Activated CD4-positive, alpha-beta T cell treated with anti-CD3 and anti-CD28 coated beads, Interleukin-2, Interleukin-4, amounts not matched to agents 100 ng/mL and 50 ng/mL, durations not matched to agents 16 hours and 8 hours (primary cell): ENCODE results near the gene TTC39C.
A peak's percentile ranks its signal among the peaks of the same experiment; 100 is the strongest.

ENCODE experiments used
- DNase-seq: peaks from one replicate; pipeline ENCODE4 v3.0.0-alpha.2; 2020; ENCODE audit warnings: low spot score

Gene TTC39C

GRCh38 chr18:23992089-23992940 is 22.2 kb upstream of the TTC39C start:
- peak; percentile 72 for DNase-seq

GRCh38 chr18:23992941-23993280 is 21.6 kb upstream of the TTC39C start:
- no peak for DNase-seq

DNA sequence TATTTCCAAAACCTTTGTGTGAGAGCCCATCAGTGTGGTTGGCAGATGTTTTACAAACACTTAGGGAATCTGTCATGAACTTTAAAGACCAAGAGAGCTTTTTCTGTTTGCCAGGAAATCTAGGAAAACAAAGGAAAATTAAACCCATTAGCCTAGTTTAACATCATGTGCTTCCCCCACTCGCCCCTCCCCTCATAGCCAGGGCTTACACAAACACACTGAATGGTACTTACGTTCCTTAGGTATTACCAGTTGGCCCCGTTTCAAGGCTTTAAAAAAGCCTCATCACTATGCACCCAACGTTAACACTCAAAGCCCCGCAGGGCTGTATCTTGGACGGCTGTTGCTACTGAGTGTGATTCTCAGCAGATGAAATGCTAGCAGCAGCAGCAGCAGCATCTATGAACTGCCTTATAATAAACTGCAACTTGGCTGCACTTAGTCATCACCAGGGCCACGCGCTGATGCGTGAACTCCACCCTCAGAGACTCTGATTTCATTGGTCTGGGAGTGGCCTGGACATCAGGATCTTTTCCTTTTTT is 20.1 kb upstream of the TTC39C start:
- DNase-seq = no peak

DNA sequence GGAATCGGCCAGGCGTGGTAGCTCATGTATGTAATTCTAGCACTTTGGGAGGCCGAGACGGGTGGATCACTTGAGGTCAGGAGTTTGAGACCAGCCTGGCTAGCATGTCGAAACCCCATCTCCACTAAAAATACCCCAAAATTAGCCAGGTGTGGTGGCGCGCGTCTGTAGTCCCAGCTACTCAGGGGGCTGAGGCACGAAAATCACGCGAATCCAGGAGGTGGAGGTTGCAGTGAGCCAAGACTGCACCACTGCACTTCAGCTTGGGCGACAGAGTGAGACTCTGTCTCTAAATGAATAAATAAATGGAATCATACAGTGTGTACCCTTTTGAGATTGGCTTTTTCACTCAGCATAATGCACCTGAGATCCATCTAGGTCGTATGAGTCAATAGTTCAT is 19.4 kb upstream of the TTC39C start:
- no peak for DNase-seq

- no peak for DNase-seq
These were observed 16.5 kb upstream of the TTC39C start for GRCh38 chr18:23998018-23998417.

GRCh38 chr18:23998820-23999219 is 15.7 kb upstream of the TTC39C start:
- no peak for DNase-seq

DNA sequence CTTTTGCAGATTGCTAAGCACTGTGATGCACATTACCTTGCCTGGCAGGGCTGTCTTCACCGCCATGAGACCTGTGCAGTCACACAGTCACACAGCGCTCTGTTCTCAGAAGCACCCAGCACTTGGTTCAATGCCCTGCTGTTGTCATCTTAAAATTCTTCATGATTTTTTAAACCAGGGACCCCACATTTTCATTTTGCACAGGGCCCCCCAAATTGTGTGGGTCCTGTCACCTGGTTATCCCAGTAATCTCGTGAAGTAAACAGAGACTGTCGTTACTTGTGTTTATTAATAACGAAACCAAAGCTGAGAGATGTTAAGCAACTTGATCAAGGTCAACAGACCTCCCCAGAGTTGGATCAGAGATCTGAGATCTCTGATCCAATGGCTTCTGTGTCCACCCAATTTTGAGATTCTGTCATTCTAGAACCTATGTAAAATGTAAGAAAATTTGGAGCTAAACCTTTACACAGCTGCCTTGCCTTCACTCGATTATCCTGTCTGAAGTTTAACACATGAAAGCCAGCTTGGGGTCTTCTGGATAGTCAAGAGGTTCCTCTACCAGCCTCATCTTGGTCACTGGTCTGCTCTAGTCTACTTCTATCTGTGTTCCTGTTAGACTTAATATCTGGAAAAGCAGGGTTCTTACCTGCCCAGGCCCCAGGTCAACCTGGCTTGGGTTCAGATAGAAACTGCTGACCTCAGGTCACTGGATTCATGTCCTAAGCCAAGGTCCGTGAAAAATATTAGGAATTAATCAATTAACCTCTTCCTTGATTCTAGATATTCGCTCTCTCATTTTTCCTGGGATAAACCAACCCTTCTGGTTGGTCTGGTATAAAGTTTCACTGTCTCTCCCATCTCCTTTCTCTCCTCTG is 13.7 kb upstream of the TTC39C start:
- peak; percentile 68 for DNase-seq

- DNase-seq = no peak
These were observed 12.1 kb upstream of the TTC39C start for GRCh38 chr18:24002479-24002878.

GRCh38 chr18:24003288-24003687 is 11.3 kb upstream of the TTC39C start:
- DNase-seq = no peak

DNA sequence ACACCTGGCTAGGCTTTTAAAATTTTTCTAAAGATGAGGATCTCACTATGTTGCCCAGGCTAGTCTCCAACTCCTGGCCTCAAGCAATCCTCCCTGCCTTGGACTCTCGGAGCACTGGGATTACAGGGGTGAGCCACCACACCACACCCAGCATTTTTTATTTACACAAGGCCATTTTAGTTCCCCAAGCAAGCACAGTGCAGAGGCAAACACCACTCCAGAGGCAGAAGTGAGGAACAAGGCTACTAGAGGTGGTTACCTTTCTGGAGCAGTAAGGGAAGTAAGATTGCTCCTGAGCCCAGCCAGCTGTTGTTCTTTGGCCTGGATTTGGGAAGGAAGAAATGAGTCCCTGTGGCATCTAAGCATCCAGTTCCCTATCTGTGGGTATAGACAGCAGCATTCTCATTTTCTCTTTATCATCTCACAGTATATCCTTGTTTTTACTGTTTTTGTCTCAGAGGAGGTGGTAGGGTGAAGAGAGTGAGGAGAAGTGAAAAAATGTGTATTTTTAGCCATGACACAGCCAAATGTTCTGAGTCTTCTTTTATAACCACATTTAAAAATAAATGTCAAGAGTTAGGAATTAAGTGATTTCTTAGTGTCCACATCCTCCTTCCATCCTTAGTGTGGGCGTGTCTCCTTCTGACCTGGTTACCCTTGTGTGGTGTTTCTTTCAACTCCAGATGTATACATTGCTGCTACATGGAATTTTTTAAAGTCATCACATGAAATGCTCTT is 10.5 kb upstream of the TTC39C start:
- DNase-seq = no peak

GRCh38 chr18:24006712-24007313 is 7.7 kb upstream of the TTC39C start:
- no peak for DNase-seq

DNA sequence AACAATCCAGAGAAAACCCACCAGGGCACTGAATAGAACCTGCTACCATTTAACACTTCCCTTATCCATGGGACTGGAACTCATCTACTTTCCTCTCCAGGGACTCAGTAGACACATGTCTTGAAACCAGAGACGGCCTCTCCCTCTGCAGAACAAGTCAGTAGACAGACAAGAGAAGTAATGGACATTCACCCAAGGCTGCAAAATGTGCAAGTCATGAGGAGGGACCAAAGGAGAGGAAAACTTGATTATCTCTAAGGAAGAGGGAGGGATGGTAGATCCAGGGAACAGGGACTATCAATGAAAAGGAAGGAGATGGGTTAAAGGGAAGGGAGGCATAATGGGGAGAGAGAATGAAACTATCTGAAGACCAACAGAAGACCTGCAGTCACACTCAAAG is 5.3 kb upstream of the TTC39C start:
- no peak for DNase-seq

DNA sequence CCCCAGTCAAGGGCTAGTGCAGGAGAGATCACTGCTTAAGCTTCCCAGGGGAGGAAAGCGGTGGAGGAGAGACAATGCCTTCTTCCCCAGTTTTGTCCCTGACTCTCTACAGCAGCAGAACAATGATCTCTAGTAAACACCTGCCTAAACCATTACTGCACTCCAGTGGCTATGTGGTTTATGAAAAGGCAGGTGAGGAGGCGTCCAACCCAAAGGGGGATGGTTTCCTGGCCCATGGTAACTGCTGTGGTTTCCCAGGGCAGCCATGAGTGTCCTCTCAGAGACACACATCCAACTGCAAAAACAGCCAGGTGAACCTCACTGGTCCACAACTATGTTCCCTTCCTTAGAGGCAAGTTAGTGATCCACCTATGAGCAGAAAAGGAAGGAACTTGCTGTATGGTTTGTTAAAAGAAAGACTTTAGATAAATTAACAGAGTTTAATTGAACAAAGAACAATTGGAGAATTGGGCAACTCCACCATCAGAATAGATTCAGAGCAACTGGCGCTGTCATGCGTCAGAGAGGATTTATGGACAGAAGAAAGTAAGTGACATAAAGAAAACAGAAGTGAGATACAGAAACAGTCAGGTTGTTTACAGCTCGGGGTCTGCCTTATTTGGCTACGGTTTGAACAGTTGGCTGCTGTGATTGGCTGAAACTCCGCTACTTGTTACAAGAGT is 4.8 kb upstream of the TTC39C start:
- DNase-seq = no peak

DNA sequence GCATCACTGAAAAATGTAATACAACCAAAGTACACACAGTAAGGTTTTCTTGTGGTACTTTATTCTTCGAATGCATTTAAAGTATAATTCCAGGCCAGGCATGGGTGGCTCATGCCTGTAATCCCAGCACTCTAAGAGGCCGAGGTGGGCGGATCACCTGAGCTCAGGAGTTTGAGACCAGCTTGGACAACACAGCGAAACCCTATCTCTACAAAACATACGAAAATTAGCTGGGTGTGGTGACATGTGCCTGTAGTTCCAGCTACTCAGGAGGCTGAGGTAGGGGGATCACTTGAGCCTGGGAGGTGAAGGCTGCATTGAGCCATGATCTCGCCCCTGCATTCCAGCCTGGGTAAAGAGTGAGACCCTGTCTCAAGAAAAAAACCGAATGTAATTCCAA is 3.9 kb upstream of the TTC39C start:
- no peak for DNase-seq

GRCh38 chr18:24011123-24011917 is 3.2 kb upstream of the TTC39C start:
- DNase-seq = peak; percentile 63

DNA sequence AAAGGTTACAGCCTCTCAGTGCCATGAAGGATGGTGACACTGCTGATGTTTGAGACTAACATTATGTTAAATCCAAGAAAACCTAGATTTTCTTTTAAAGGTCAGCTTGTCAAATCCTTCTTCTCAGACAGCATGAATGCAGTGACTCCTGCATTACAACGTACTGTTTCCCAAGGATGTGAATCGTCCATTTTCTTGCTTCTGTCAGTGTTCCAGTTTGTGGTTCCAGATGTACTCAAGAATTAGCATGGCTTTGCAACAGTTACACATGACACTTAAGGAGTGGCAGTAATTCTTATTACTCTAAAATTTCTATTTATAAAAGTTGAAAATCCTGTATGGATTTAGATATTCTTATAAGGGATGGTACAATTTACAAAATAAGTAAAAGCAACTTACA is 1.5 kb upstream of the TTC39C start:
- no peak for DNase-seq

DNA sequence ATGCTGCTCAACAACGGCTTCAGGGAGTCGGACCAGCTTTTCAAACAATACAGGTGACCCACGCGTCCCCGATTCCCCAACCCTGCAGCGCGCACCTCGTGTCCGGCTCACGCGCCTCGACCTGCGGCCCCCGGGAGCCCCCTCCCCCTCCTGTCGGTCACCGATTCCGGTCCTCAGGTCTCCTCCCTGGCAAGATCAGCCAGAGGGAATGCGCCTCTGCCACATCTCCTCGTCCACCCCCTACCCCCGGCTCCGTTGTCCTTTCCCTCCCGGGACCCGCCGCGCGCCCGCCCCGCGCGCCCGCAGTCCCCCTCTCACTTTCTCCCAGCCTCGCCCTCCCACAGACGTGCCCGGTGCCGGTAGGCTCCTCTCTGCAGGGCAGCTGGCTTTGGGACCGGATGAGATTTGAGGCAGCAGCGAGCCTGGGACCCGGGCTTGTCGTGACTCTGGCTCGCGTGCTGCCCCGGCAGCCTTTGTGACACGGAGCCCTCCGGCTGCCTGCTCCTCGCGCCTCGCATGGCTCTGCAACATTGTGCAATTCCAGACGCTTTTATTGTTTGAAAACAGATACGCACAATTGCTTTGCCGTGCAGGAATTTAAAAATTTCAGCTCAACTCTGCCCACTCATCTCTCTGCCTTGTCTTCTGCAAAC is 558 bp downstream of the TTC39C start:
- DNase-seq = no peak

GRCh38 chr18:24015639-24016631 is 1.4 kb downstream of the TTC39C start:
- DNase-seq = no peak

DNA sequence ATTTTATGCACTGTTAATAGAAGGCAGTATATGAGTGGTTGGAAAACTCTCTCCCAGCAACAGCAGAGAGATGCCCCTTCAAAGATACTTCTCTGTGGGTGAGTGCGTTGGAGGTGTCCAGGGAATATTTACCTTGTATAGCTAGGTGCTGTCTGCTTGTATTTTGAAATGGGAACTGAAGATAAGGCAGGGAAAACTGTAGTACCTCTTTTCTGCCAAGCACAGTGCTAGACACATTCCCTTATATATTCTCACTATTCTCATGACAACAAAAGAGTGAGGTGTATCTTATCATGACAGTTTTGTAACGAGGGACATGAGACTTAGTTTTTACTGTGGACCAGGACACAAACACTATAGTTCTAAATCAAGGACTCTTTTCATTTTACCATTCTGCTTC is 2.1 kb downstream of the TTC39C start:
- DNase-seq = no peak
